ENCODE measurements around the gene FAM221B.

Gene FAM221B

GRCh38 chr9:35790025-35790384, 38.5 kb downstream of the FAM221B start:
- no peak for DNase-seq

- no peak for DNase-seq
These were observed 39.0 kb downstream of the FAM221B start for GRCh38 chr9:35789541-35789940.

GRCh38 chr9:35783418-35783817, 45.1 kb downstream of the FAM221B start:
- no peak for DNase-seq

GRCh38 chr9:35781066-35781465, 47.5 kb downstream of the FAM221B start:
- no peak for DNase-seq

- no peak for DNase-seq
These were observed 50.0 kb downstream of the FAM221B start for GRCh38 chr9:35778496-35778895.

GRCh38 chr9:35776018-35776417, 52.5 kb downstream of the FAM221B start:
- no peak for DNase-seq

GRCh38 chr9:35774907-35775635, 53.5 kb downstream of the FAM221B start:
- DNase-seq: no peak

- no peak for DNase-seq
These were observed 56.6 kb downstream of the FAM221B start for GRCh38 chr9:35771943-35772342.

- DNase-seq: no peak
These were observed 57.0 kb downstream of the FAM221B start for GRCh38 chr9:35771534-35771933.

- DNase-seq: no peak
These were observed 57.5 kb downstream of the FAM221B start for GRCh38 chr9:35771075-35771433.

GRCh38 chr9:35769763-35770162, 58.8 kb downstream of the FAM221B start:
- DNase-seq: no peak

GRCh38 chr9:35767458-35767857, 61.1 kb downstream of the FAM221B start:
- no peak for DNase-seq

GRCh38 chr9:35766997-35767396, 61.5 kb downstream of the FAM221B start:
- DNase-seq: no peak

All from activated T-cell treated with anti-CD3 and anti-CD28 coated beads, Interleukin-2, amount 50 U/mL, for 1 hour (primary cell).